Activated naive CD8-positive, alpha-beta T cell treated with anti-CD3 and anti-CD28 coated beads, Interleukin-2, amount 50 U/mL, for 16 hours (primary cell): ENCODE results near the gene MGAT4C.

ENCODE experiments used
- DNase-seq: peaks from one replicate; pipeline ENCODE4 v3.0.0-alpha.2; 2020; ENCODE audit warnings: low read depth, low spot score

The MGAT4C gene

DNA sequence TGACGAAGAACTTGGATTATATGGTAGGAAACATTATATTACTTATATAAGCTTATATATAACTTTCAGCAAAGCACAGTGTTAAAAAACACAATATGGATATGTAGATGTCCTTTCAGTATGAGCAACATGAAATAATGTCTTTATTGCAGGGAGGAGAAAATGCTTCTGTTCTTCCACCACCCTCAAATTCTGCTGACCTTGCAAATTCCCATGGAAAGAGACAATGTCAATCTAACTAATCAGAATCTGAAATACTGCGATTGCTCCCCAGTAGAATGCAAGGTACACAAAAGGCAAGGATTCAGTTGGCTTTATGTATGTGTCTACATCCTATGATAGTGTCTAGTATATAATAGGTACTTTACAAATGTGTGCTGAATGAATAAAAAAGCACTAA is 26.4 kb downstream of the MGAT4C start:
- no peak for DNase-seq

DNA sequence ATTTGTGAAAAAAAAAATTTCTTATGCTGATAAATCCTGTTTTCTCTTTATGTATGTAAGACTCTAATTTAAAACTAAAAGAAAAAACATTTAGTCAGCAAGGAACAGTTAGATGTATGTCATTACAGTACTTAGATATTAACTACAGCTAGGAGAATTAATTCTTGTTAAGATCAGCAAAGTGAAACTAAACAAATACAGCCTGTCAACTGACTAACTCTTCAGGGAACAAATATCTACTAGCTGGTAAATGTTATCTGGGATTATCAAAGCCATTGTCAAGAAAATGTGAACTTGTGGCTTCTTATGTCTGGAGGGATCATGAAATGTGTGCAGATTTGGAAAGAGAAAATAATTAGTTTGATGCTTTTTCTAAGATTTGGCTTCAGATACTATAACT is 27.5 kb downstream of the MGAT4C start:
- no peak for DNase-seq

DNA sequence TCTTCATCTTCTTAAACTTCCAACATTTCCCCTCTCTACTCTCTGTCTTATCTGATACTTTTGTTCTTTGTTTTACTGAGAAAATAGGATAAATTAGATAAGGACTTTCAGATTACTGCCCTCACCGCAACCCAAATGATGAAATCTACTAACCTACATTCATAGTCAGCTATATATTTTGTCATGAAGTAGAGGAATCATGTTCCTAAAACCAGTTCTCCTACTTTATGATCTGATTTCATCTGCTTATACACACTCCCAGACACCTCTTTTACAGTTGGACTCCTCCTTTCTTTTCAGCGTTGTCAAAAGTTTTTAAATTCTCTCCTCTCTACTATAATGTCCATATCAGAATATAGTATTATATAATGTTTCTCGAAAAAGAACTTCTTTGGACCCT is 29.7 kb downstream of the MGAT4C start:
- no peak for DNase-seq

DNA sequence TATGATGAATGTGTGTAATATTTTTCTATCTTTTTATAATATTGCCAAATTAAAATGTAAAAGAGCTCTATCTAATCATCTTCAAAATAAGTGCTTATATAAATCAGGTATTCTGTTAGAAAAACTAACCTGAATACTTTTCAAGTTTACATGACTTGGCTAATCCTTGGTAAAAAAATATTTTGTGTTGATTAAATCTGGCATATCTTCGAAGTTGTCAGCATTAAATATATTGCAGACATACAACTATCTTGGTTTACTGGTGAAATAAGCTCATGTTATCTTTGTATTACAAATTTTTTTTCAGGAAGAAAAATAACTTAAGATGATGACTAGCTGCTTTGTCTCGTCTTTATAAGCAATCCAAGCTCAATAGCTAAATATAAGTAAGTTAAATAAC is 39.6 kb downstream of the MGAT4C start:
- DNase-seq: no peak

DNA sequence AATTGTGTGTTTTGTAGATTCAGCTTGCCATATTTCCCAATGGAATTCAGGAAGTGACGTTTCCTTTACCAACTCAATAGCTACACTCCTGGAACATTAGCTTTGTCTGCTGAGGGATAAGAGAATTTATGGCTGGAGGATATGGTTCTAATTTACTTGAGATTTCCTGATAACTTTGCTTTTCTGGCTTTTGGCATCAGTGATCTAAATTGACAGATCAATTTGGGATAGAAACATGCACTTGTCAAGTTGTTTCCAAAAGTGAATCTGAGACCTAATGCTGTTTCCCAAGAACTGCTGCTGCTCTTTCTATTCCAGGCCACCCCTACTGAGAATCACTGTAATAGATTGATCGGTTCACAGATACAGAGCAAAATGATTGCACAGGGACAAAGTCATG is 43.2 kb downstream of the MGAT4C start:
- no peak for DNase-seq

DNA sequence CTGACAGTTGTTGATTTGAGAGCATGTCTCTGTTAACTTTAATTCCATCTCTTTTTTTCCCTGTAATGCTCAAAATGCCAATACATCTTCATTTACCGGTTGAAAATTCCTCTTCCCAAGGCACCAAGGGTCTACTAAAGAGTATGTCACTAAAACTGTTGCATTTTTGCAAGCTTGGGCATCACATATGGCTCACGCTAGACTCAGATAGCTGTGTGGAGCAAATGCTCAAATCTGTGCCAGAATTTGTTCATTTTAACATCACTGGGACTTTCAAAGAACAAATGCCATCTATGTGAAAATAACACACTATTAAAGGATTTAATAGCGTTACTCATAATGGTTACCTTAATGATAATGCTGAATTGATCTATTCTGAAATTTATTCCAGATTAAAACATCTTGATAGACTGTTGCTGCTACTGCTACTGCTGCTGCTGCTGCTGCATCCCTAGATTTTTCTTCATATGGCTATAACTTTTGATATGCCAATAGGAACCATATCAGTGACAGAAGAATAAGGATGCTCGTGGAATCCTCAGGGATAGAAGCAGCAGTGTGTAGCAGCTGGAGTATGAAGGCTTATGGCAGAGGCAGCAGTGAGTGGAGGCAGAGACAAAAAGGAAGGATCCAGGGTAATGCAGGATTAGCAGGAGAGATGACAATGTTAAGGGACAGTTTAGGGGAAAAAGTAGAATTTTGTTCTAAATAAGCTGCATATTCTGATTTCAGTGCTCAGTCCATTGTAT is 57.3 kb downstream of the MGAT4C start:
- DNase-seq: no peak

DNA sequence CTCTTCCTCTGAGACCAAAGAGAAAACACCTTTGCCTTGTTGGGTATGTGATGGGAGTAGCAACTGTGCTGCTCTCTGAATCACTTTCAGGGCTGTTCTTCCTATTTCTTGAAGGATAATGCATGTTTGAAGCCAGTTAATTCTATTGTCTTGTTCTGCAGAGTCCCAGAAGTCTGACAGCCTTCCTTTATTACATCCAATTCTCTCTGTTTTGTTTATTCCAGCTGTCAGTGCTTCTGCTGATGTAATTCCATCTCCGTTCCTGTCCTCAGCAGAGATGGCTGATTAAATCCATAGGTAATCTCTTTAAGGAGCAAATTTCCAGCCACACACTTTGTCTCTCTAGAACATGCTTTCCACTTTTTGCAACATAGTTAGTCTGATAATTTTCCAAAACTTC is 59.7 kb downstream of the MGAT4C start:
- no peak for DNase-seq

DNA sequence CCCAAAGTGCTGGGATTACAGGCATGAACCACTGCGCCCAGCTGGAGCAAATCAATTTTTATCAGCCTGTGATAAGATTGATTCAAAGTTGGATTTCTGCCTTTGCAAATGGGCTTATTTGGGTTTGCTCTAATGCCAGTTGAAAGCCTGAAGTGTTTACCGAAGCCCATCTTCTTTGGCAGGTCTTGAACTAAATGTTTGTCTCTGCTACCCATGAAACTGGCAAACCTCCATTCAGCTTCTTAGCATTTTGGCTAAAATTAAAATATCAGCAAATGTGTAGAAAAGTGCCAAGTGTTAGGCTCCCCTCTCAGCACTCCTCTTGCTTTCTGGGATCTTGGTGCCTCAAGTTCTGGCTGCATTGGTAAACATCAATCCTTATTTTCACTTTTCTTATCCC is 61.5 kb downstream of the MGAT4C start:
- no peak for DNase-seq

DNA sequence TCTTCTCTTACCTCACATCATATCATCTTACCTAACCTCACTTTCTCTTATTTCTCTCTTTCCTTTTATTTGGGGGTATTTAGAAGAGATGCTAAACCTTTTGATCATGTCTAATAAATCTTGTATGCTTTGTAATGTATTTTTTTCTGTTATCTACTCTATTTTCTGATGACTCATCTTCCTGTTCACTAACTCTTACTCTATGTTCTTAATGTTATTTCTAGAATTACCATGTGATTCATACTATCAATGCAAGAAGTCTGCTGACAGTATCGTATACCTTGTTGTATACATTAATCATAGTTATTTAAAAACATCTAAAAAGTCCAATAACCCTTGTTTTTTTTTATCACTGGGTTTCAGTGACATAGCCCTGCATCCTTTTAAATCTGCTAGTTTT is 62.3 kb downstream of the MGAT4C start:
- no peak for DNase-seq

DNA sequence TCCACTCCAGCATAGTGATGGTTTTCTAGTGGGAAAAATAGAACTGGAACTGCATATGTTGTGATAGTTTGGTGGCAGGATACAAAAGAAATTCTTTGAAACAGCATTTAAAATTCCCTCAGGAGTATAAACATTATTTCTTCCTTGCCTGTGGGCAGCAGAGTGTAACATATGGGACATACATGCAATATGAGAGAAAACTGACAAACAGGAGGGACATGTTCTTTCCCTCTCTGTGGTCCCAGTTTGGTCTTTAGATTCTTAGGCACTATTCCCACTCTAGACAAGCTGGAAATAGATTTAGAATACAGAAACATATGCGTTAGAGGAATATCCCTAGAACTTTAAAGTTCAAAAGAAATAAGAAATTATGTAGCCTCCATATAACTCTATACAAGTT is 68.0 kb downstream of the MGAT4C start:
- no peak for DNase-seq

DNA sequence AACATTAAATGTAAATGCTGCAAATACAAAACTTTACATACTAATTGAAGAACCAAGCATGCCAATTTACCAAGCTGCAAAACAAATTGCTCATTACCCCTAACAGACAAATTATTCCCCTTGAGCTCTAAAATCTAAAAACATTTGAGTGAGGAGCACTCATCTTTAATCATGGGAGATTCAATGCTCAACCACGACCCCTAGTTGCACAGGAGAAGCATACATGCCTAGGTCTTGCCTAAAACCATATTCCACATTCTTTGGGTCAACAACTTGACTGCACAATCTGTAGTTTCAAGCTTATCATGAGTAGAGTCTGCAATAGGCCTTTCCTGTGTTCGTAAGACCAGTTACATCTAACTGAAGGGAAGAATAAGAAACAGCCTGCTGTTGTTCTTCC is 69.7 kb downstream of the MGAT4C start:
- no peak for DNase-seq

DNA sequence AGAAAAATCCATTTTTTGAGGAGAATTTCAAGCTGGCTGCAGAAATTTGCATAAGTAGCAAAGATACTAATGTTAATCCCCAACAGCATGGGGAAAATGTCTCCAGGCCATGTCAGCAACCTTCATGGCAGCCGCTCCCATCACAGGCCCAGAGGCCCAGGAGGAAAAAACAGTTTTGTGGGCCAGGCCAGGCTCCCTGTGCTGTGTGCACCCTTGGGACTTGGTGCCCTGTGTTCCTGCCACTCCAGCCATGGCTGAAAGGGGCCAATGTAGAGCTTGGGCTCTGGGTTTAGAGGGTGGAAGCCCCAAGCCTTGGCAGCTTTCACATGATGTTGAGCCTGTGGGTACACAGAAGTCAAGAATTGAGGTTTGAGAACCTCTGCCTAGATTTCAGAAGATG is 76.3 kb downstream of the MGAT4C start:
- no peak for DNase-seq

DNA sequence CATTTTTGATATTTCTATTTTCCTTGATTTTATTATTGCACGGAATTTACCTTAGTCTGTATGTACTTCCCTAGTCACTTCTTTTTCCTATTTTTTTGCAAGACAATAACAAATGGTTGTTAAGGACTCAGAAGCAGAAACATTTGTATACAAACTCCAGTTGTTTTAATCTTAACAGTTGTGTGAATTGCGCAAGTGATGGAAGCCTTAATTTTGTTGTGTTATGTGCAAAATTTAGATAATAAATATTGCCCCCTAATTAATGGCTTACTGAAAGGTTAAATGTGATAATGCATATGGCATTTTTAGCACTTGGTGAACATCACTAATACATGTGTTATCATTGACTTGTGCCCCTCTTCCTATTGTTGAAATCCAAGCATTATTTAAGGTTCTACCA is 82.0 kb downstream of the MGAT4C start:
- DNase-seq: no peak

DNA sequence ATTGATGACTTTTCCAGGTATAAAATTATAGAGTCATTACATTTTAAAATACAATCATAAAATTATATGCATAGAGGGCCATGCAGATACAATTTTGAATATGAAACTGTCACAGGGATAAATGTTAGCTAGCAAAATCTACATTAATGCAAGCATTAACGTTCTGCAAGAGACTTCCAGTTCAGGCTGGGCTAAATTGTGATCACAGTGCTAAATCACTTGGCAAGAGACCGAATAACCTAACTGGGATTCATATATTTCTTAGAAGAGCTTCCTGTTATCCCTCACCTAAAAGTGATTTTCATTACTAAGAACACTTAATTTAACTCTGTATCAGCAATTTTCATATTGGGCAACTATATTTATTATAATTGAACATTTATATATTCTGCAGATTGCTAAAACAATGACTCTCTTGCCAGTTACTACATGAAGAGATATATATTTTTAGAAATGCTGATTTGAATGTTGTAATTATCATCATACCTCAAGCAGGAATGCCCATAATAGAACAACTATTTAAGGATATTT is 83.2 kb downstream of the MGAT4C start:
- no peak for DNase-seq

DNA sequence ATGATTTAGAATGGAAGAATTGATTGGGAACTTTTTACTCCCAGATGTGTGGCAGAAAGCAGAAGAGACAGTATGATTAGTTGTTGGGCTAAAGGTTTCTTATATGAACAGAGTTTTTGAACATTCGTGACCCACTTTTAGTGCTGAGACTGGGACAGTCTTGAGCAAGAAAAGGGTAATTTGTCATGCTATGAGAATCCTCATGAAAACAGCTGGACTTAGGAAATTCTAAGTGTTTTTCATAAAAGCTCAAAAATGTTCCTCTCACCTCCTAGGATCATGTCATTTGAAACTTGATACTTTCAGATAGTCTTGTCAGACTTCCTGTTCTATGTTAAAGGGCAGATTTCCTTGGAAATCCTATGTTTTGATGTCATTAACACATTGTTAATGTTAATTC is 86.1 kb downstream of the MGAT4C start:
- DNase-seq: no peak

DNA sequence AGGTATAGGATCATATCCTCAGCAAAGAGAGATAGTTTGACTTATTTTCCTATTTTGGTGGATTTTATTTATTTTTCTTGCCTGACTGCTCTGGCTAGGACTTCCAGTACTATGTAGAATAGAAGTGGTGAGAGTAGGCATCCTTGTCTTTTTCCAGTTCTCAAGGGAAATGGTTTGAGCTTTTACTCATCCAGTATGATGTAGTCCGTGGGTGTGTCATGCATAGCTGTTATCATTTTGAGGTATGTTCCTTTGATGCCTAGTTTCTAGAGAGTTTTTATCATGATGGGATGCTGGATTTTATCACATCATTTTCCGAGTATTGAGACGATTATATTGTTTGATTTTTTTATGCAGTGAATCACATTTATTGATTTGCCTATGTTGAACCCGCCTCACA is 97.2 kb downstream of the MGAT4C start:
- DNase-seq: no peak

DNA sequence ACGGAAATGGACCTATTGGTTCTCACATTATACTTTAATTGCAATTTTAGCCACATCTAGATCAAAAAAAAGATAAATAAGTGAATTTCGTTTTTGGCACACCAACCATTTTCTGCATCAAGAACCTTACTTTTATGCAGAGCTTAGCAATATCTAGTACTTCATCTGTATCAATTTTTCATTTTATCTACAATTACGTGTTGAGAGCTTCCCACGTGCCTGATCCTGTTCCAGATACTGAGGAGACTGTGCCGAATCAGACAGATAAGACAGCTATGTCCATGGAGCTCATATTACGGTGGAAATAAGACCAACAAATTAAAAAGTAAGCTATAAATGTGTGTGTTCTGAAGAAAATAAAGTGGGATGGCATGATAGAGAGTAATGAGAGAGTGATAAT is 101.6 kb downstream of the MGAT4C start:
- DNase-seq: no peak

DNA sequence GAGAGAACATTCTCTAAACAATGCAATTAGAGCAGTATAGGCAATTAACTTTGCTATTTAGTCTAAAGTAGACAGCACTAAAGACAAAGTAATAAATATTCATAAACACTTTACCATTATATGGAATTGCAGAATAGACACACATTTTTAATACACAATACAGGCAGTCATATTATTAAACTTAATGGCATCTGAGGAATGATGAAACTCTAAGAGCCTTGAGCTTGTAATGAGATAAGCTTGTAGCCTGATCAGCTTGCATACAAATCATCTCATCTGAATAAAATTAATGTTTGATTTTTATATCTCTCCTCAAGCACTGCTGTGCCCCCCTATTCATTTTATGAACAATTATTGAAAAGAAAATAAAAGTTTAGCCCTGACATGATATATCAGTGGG is 107.6 kb downstream of the MGAT4C start:
- DNase-seq: no peak

DNA sequence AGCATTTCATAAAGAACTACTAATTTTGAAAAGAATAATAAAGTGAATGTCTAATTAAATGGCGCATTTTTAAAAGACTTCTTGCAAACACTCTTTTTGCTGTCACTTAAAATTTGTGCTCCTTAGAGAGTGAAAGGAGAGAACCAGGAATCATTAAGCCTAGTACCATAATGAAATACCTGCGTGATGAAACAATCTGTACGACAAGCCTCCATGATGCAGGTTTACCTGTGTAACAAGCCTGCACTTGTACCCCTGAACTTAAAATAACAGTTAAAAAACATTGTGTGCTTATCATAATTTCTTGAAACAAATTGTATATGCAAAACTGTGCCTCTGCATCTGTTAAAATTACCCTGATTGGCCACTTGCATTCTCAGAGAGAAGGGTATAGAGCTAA is 108.1 kb downstream of the MGAT4C start:
- no peak for DNase-seq

DNA sequence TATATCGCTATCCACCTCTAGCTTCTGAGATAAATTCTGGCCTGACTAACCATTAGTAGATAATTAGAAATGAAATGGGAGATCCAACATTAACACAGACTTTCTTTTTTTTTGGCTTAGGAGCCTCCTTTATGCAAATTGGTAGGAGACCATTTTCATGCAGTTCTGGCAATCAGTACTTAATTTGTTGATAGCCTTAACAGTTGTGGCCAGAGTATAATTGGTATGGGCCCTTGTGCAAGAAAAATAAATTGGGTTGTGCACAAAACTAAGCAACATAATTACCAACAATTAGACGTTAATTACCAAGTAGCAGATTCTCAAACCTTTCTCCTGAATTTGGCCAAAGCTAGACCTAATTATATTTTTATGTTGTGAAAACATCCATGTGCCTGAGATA is 111.0 kb downstream of the MGAT4C start:
- DNase-seq: no peak

DNA sequence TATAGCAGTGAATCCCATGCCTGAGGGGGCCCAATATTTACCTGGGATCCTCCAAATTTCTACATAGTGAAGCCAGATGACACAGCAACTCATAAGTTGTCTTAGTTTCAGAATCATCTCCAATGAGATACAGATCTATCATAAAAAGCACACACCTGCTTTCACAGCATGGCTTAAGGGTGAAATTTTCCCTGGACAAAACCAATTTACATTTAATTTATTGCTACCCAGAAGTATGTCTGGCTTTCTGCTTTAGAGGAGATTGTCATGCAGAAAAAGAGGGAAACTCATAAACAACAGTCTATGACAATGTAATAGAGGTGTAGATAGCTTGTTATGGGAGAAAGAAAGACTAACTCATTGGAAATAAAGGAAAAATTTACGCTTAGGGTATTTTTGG is 113.0 kb downstream of the MGAT4C start:
- no peak for DNase-seq

DNA sequence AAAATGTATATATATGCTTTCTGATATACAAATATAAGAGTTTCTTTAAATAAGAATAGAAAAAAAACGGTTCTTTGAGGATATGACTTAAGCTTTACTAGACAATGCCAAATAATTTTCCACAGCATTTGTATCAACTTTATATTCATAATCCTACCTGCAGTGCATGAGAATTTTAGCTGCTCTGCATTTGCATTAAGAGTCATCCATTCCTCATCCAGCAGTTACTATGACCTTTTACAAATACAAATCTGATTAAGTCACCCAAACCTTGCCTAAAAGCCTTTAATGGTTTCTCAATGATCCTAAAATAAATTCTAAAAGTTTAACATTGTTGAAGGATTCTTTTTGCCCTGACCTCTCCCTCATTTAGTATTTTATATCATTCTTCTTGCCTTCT is 116.5 kb downstream of the MGAT4C start:
- no peak for DNase-seq

DNA sequence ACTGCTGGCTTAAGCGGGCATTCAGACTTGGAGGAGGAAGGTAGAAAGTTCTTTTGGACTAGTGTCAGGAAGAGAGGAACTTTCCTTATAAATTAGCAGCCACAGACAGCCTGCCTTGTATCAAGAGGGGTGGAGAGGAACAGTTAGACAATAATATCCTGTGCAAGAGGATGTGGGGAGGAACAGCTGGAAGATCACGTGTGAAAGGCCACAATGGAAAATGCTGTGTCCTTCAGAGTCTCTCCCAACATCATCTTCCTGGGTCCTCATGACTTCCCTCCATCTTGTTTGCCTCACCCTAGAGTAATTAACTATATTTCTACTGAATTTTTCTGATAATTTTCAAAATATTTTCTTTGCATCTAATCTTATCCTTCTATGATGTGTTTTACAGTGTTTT is 117.4 kb downstream of the MGAT4C start:
- no peak for DNase-seq

DNA sequence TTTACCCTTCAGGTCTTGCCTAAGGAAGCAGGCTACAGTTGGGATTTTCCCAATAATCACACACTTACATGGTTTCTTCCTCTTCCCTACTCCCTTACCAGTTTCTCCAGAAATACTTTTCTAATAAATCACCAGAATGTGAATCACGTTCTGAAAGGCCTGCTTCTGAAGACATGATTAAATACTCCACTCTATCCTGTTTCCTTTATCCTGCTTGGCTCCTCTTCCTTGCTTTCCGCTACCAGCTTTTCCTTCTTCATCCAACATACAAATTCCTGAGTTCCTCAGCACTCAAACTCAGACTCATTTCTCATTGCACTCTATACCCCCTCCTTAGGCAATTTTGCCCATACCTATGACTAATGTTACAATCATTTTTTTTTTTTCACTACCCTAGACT is 118.3 kb downstream of the MGAT4C start:
- DNase-seq: no peak
